Aorta (tissue), 5 donors: ENCODE data around the gene MIF4GD. TPM values are rescaled to one million over a fixed set of nuclear protein-coding genes. Genes with fewer than 3 reads are reported as not detected.
"Not testable (repeated sequence)": the region's sequence is repeated elsewhere in the genome, so short reads cannot be mapped to it uniquely, and the experiment has no call there.

ENCODE experiments used
- ATAC-seq: fragments of 200-7000 bp; cut with Tn5 transposase; one replicate; pipeline ENCODE4 v1.9.1; 2022; ENCODE audit warnings: moderate library complexity; ENCODE audit not compliant: low FRiP score
- DNase-seq, 2 donors: peaks; one replicate each; pipeline ENCODE4 v3.0.0-alpha.2; 2020
- H3K27ac ChIP-seq, 2 donors: one replicate each; pipeline ENCODE4 v1.5.1; 2013; ENCODE audit warnings: low read length in 2 of 2, mild to moderate bottlenecking in 2 of 2, moderate library complexity in 2 of 2, control low read depth in 1 of 2, inconsistent platforms in 1 of 2, low read depth in 1 of 2
- H3K27me3 ChIP-seq, 2 donors: one replicate each; pipeline ENCODE4 v1.6.1; 2013; ENCODE audit warnings: control low read depth in 1 of 2, low read length in 1 of 2, mild to moderate bottlenecking in 1 of 2, moderate library complexity in 1 of 2; ENCODE audit not compliant: insufficient read depth in 2 of 2, control insufficient read depth in 1 of 2
- H3K36me3 ChIP-seq, 2 donors: one replicate each; pipeline ENCODE4 v1.6.1; 2013; ENCODE audit warnings: control low read depth in 1 of 2, low read length in 1 of 2, mild to moderate bottlenecking in 1 of 2; ENCODE audit not compliant: insufficient read depth in 2 of 2, control insufficient read depth in 1 of 2
- H3K4me1 ChIP-seq, 2 donors: one replicate each; pipeline ENCODE4 v1.6.1; 2013; ENCODE audit warnings: low read length in 2 of 2, control low read depth in 1 of 2, mild to moderate bottlenecking in 1 of 2, moderate library complexity in 1 of 2; ENCODE audit not compliant: insufficient read depth in 2 of 2, control insufficient read depth in 1 of 2
- H3K4me3 ChIP-seq, 2 donors: one replicate each; pipeline ENCODE4 v1.5.1; 2013; ENCODE audit warnings: low read length in 2 of 2, control low read depth in 1 of 2, mild to moderate bottlenecking in 1 of 2
- H3K9me3 ChIP-seq: one replicate; pipeline ENCODE4 v1.6.1; 2013; ENCODE audit warnings: mild to moderate bottlenecking, low read length; ENCODE audit not compliant: control insufficient read depth
- WGBS, 2 donors: extraction: QIAGEN DNeasy Blood & Tissue Kit; methylation state at CpG; one replicate each; pipeline ENCODE4 v1.1.7; 2013; 5-methylcytosine and 5-hydroxymethylcytosine counted together
- intact Hi-C, 2 donors: fragments of 100-400 bp; cut with DNase I; formaldehyde crosslinking; loops; one replicate each; pipeline versions ENCODE4 v1.14.2 to v1.15.0; 2022
- polyA plus RNA-seq, 2 donors: library from polyadenylated mRNA; stranded (reverse); fragments of 200-250 nt; gene quantifications; one replicate each; pipeline ENCODE4 v1.2.3, GENCODE V29; 2013
- total RNA-seq, 2 donors: library from RNA; stranded (reverse); fragmentation: NEBNext Ultra II Directional; extraction: Animal tissue kit (Norgen Biotek cat#: 25700); gene quantifications; one replicate each; pipeline ENCODE4 v1.2.1, GENCODE V29; 2021
- donor health status: healthy with polysubstance abuse.
- donor health status: Bipolar disorder and iron deficiency.
- donor health status: DM: no; HTN: no; CAD: no.
- donor health status: DM: no; HTN: no; CAD: no.
- donor health status: DM: yes; HTN: yes; CAD: no.

The MIF4GD gene
- total and polyA plus RNA-seq, 4 donors, result 26.2 to 33.0 (median 27.5) TPM

DNA sequence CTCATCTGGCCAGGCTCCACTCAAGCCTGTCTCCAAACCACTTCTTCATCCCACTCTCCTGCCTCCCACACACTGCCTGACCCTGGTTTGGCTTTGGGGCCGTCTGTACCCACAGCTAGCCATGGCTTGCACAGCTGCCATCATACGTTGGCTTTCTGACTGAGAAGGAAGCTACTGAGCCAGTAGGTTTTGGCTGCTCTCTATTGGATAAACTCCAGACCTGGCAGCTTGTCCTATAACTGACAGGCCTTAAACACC, 3.9 kb downstream of the MIF4GD start:
- ATAC-seq, result no peak
- 0 to 8% methylated on average over 2 of the region's 2 CpGs for WGBS, 2 donors
- H3K4me3 ChIP-seq, result no peak overlapping the region
- H3K36me3 ChIP-seq, result peaks cover 0 to 3% of the 10 kb centered on the region in 2 donors
- H3K4me1 ChIP-seq, result peaks cover 0 to 6% of the 10 kb centered on the region in 2 donors
- intact Hi-C loops, result no loop called here
- no peak for DNase-seq
- H3K27me3 ChIP-seq, result no peaks in the 10 kb centered on the region
- H3K27ac ChIP-seq, result no peak overlapping the region
- H3K9me3 ChIP-seq, result no peaks in the 10 kb centered on the region

GRCh38 chr17:75266316-75267152, 4.5 kb downstream of the MIF4GD start:
- H3K27ac ChIP-seq, result no peak overlapping the region
- H3K27me3 ChIP-seq, result no peaks in the 10 kb centered on the region
- H3K36me3 ChIP-seq, result peaks cover 0 to 3% of the 10 kb centered on the region in 2 donors
- WGBS, 2 donors, result 88 to 92% methylated on average over 13 of the region's 13 CpGs
- no peak overlapping the region for H3K4me3 ChIP-seq
- intact Hi-C loops, result no loop called here
- H3K4me1 ChIP-seq, result peaks cover 0 to 6% of the 10 kb centered on the region in 2 donors
- no peak for ATAC-seq
- H3K9me3 ChIP-seq, result no peaks in the 10 kb centered on the region
- no peak for DNase-seq

DNA sequence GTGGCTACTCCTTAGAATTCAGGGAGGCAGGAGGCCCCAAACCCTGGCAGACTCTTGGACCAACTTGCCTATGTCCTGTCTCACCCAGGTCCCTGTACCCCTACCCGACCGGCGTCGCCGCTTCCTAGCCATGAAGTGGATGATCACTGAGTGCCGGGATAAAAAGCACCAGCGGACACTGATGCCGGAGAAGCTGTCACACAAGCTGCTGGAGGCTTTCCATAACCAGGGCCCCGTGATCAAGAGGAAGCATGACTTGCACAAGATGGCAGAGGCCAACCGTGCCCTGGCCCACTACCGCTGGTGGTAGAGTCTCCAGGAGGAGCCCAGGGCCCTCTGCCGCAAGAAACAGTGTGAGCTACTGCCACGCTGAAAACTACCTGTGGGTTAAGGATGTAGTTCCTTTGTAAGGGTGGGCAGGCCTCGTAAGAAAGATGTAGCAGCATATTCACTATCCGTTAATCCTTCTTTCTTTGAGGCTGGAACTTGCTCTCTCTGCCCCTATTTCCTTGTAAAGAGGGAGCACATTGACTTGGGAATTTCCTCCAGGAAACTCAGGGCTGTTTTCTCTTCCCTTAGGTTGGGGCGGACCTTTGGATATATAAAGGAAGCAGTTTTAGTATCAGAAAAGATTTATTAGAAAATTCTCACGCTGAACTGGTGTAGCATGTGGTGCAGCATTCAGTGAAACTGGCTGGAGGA, 5.3 kb downstream of the MIF4GD start:
- DNase-seq, result no peak
- peaks cover 0 to 6% of the 10 kb centered on the region in 2 donors for H3K4me1 ChIP-seq
- H3K36me3 ChIP-seq, result peaks cover 0 to 3% of the 10 kb centered on the region in 2 donors
- 89 to 90% methylated on average over 17 of the region's 17 CpGs for WGBS, 2 donors
- no peak overlapping the region for H3K27ac ChIP-seq
- no peak for ATAC-seq
- H3K27me3 ChIP-seq, result no peaks in the 10 kb centered on the region
- H3K4me3 ChIP-seq, result no peak overlapping the region
- intact Hi-C loops, result no loop called here
- H3K9me3 ChIP-seq, result no peaks in the 10 kb centered on the region

- Histone ChIP-seq H3K27me3 (no peaks in the 10 kb centered on the region), H3K4me3 (no peak overlapping the region), H3K4me1 (peaks cover 0 to 3% of the 10 kb centered on the region in 2 donors), H3K27ac (no peak overlapping the region), H3K9me3 (no peaks in the 10 kb centered on the region), H3K36me3 (peaks cover 0 to 3% of the 10 kb centered on the region in 2 donors)
- WGBS, 2 donors, result 91 to 95% methylated on average over 4 of the region's 4 CpGs
- DNase-seq (no peak), ATAC-seq (no peak)
- intact Hi-C loops, result no loop called here
These were observed 8.0 kb downstream of the MIF4GD start for GRCh38 chr17:75263055-75263454.

DNA sequence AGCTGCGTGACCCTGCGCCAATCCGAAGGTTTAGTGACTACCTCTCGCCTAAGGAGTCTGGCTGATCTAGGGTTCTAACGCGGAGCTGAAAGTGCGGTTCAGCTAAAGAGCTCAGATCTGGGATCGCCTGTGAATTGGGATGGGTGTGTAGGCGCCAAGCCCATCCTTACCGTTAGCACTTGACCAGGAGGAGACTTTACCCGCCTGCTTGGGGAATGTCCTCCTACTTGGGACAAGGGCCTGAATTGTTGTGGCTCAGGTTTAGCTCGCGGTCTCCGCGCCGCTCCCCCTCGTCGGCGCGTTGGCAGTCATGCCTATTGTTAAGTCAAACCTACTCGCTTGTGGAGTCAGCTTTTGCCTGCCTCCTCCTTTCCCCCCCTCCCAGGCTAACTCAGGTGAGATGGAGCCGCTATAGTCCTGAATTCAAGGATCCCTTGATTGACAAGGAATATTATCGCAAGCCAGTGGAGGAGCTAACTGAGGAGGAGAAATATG, 8.9 kb downstream of the MIF4GD start:
- H3K36me3 ChIP-seq, result peaks cover 0 to 3% of the 10 kb centered on the region in 2 donors
- intact Hi-C loops, result no loop called here
- H3K4me3 ChIP-seq, result peak overlapping the region; percentile 56 to 79
- no peaks in the 10 kb centered on the region for H3K27me3 ChIP-seq
- peaks cover 0 to 3% of the 10 kb centered on the region in 2 donors for H3K4me1 ChIP-seq
- ATAC-seq (no peak), DNase-seq (no peak)
- no peaks in the 10 kb centered on the region for H3K9me3 ChIP-seq
- WGBS, 2 donors, result 1 to 2% methylated on average over 23 of the region's 23 CpGs
- peak overlapping the region in 1 of 2 donors; percentile 26 for H3K27ac ChIP-seq

DNA sequence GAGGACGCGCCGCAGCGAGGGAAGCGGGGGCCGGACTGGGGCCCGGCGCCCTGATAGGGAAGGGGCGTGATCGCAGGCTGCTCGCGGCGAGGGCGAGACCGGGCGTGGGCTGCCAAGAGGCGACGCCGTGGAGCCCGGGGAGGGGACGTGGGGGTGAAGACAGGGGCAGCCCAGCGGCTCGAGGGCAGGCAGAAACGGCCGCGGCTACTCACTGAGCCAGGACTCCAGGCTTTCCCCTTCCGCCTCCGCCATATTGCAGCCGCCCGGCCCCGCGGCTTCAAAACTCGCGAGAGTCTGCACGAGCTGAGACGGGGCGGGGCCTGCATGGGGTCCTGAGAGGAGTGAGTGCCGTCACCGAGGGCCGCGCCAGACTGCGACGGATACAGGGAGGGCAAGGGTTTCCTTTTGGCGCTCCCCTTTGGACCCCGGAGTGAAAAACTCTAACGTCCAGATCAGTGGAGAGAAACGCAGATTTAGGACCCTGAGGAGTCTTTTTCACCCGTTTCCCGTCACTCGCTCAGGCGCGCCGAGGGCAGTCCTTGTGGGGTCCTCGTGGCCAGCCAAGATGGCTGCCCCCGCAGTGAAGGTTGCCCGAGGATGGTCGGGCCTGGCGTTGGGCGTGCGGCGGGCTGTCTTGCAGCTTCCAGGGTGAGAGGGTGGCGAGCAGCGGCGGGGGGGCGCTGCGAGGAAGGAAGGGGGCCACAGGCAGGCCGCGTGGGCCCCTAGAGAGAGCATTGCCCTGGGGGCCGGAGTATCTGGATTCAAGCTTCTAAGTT, 9.5 kb downstream of the MIF4GD start, which contains the start of the genes GGA3 and MRPS7:
TSS of gene GGA3 (minus strand) at position 271 of the 776 bp plus-strand sequence. CDS start at position 252, 19 bp downstream.
TSS of gene MRPS7 (plus strand) at position 544 of the 776 bp plus-strand sequence. CDS start at position 566, 22 bp downstream.
- H3K27ac ChIP-seq, result peak within 1 kb of the TSS in 1 of 2 donors; percentile 38
- peak within 1 kb of the TSS; percentile 69 to 79 for H3K4me3 ChIP-seq
- peaks cover 0 to 3% of the 10 kb centered on the region in 2 donors for H3K4me1 ChIP-seq
- WGBS, 2 donors, result 0% methylated on average over 67 to 69 of the region's 69 CpGs
- DNase-seq, result peak; percentile 98 to 99
- peaks cover 0 to 3% of the 10 kb centered on the region in 2 donors for H3K36me3 ChIP-seq
- no peaks in the 10 kb centered on the region for H3K27me3 ChIP-seq
- peak; percentile 100 for ATAC-seq
- intact Hi-C loops, result no loop called here
- no peaks in the 10 kb centered on the region for H3K9me3 ChIP-seq

DNA sequence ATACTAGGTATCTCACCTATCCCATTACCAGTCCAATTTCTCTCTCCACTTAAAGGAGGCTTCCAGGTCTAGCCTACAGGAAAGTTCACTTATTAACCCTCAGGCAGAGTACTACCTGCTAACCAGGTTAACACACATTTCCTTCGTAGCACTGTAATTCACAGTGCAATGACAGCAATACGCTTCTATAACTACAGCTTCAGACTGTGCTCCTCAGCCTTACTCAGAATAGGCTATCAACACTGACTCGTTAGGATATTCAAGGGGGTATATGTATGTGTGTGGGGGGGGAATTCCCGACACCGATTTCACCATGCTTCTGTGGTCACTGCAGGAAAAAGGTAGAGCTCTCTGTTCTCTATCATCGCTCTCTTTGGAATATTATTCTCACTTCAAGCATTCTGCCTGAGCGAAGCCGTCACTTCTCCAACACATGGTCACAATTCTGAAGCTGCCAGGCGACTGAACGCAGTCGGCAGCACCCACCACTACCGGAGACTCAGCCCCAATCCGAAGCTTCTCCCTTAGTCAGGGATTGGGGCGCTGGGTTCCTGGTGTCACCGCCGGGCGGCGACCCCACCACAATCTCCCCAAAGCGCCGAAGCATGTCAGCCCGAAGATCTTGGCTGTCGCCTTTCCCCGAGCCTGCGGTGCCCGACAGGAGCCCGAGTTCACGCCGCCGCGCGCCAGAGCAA, 10.2 kb downstream of the MIF4GD start:
- WGBS, 2 donors, result 2% methylated on average over 31 of the region's 31 CpGs
- peak; percentile 9 for ATAC-seq

GRCh38 chr17:75257228-75257627, 13.8 kb downstream of the MIF4GD start:
- 63 to 66% methylated on average over 2 of the region's 2 CpGs for WGBS, 2 donors
- H3K36me3 ChIP-seq, H3K27me3 ChIP-seq, H3K4me1 ChIP-seq, H3K4me3 ChIP-seq, ATAC-seq, intact Hi-C loops, H3K27ac ChIP-seq, H3K9me3 ChIP-seq, DNase-seq: not testable (repeated sequence)

More for the DNA sequence above, 10.2 kb downstream of the MIF4GD start:
- DNase-seq, result no peak
- Histone ChIP-seq H3K4me3 (peak overlapping the region; percentile 68 to 69), H3K27me3 (no peaks in the 10 kb centered on the region), H3K36me3 (peaks cover 0 to 3% of the 10 kb centered on the region in 2 donors), H3K27ac (peak overlapping the region in 1 of 2 donors; percentile 38), H3K4me1 (peaks cover 0 to 3% of the 10 kb centered on the region in 2 donors), H3K9me3 (no peaks in the 10 kb centered on the region)
- intact Hi-C loops, result no loop called here
